Keratinocyte (primary cell): Measurements from ENCODE around the gene MPPED1. TPM values are rescaled to one million over a fixed set of nuclear protein-coding genes. Genes with fewer than 3 reads are reported as not detected.

Source experiments
- DNase-seq: peaks from one replicate; pipeline ENCODE4 v3.0.0-alpha.2; 2011; ENCODE audit warnings: low read depth, missing footprints, low spot score
- FAIRE-seq: peaks from 2 replicates; lab custom pipeline; 2011; peaks lifted over from hg19 to GRCh38; lab: Jason Lieb, UNC
- H2AFZ ChIP-seq: 2 replicates; pipeline ENCODE4 v1.6.0; 2012; ENCODE audit warnings: low read length, control low read depth, inconsistent platforms; ENCODE audit not compliant: control insufficient read depth
- H3K27ac ChIP-seq: 2 replicates; pipeline ENCODE4 v1.5.1; 2011; ENCODE audit warnings: low read length; ENCODE audit not compliant: control insufficient read depth, insufficient read depth
- H3K27me3 ChIP-seq: 3 replicates; pipeline ENCODE4 v1.6.0; 2011; ENCODE audit warnings: low read length; ENCODE audit not compliant: control insufficient read depth, insufficient read depth; ENCODE audit errors: extremely low read depth
- H3K36me3 ChIP-seq, 2 experiments: 2 replicates in 1 of 2; 3 replicates in 1 of 2; pipeline ENCODE4 v1.5.1; 2011; ENCODE audit warnings: low read length in 2 of 2, mild to moderate bottlenecking in 1 of 2; ENCODE audit not compliant: control insufficient read depth in 2 of 2, insufficient read depth in 2 of 2; ENCODE audit errors: extremely low read depth in 1 of 2
- H3K4me1 ChIP-seq: 3 replicates; pipeline ENCODE4 v1.5.1; 2011; ENCODE audit warnings: low read length; ENCODE audit not compliant: control insufficient read depth, insufficient read depth; ENCODE audit errors: extremely low read depth
- H3K4me2 ChIP-seq: 3 replicates; pipeline ENCODE4 v1.6.0; 2011; ENCODE audit warnings: low read depth, low read length; ENCODE audit not compliant: control insufficient read depth, insufficient read depth; ENCODE audit errors: extremely low read depth
- H3K4me3 ChIP-seq, 3 experiments: fragments of 200-600 bp in 1 of 3; sonication (generic) in 1 of 3; 2 replicates in 2 of 3; 3 replicates in 1 of 3; pipeline ENCODE4 v1.5.1; 2011 to 2016; ENCODE audit warnings: low read length in 3 of 3, mild to moderate bottlenecking in 3 of 3, control low read depth in 2 of 3, inconsistent platforms in 1 of 3, low read depth in 1 of 3, mixed read lengths in 1 of 3, mixed run types in 1 of 3, moderate library complexity in 1 of 3; ENCODE audit not compliant: control insufficient read depth in 2 of 3, insufficient read depth in 2 of 3; ENCODE audit errors: extremely low read depth in 1 of 3
- H3K79me2 ChIP-seq: 2 replicates; pipeline ENCODE4 v1.6.0; 2012; ENCODE audit warnings: low read length; ENCODE audit not compliant: control insufficient read depth, insufficient read depth
- H3K9ac ChIP-seq: 3 replicates; pipeline ENCODE4 v1.6.0; 2011; ENCODE audit warnings: low read length; ENCODE audit not compliant: control insufficient read depth, insufficient read depth; ENCODE audit errors: extremely low read depth
- H3K9me1 ChIP-seq: 3 replicates; pipeline ENCODE4 v1.6.0; 2011; ENCODE audit warnings: low read length; ENCODE audit not compliant: control insufficient read depth, insufficient read depth; ENCODE audit errors: extremely low read depth
- H3K9me3 ChIP-seq: 2 replicates; pipeline ENCODE4 v1.5.1; 2012; ENCODE audit warnings: low read depth, low read length; ENCODE audit not compliant: control insufficient read depth
- H4K20me1 ChIP-seq: 3 replicates; pipeline ENCODE4 v1.6.0; 2011; ENCODE audit warnings: low read length; ENCODE audit not compliant: control insufficient read depth, insufficient read depth; ENCODE audit errors: extremely low read depth
- CTCF ChIP-seq, 3 experiments: IDR thresholded peaks in 1 of 3; conservative IDR thresholded peaks in 1 of 3; optimal IDR thresholded peaks in 1 of 3; 2 replicates in 2 of 3; 3 replicates in 1 of 3; pipeline versions ENCODE3 to v1.5.1; 2011; ENCODE audit warnings: low read length in 3 of 3, mild to moderate bottlenecking in 3 of 3, moderate library complexity in 2 of 3, control low read depth in 1 of 3, inconsistent platforms in 1 of 3; ENCODE audit not compliant: insufficient read depth in 2 of 3; ENCODE audit errors: extremely low read depth in 1 of 3
- EZH2 ChIP-seq: IDR thresholded peaks from one replicate; pipeline ENCODE4 v1.6.1; 2012; ENCODE audit warnings: inconsistent platforms, mild to moderate bottlenecking, low read length, moderate library complexity
- dilution Hi-C: fragments of 300-500 bp; cut with MboI; formaldehyde crosslinking; loops from one replicate; pipeline ENCODE4 v1.7.0; 2020; ENCODE audit warnings: low sequenced_read_pairs; ENCODE audit not compliant: extremely low pct_ligation_motif_present
- polyA plus RNA-seq, 5 experiments: library from polyadenylated mRNA; depleted of rRNA in 3 of 5; stranded (reverse) in 3 of 5; stranded (forward) in 1 of 5; unstranded in 1 of 5; fragments of >200 nt; gene quantifications; 1 replicate in 1 of 5; 2 replicates in 3 of 5; 3 replicates in 1 of 5; pipeline versions ENCODE4 v1.2.1 to v1.2.3, GENCODE V29; 2011 to 2012; ENCODE audit warnings: missing spikeins in 2 of 5, low read depth in 1 of 5, low replicate concordance in 1 of 5

Gene MPPED1
- polyA plus RNA-seq, 1 donor (not counting 4 experiments of a cell fraction or from before 2014, with no cell fraction given), result not detected

- no peak overlapping the region for H3K4me3 ChIP-seq
- no peaks in the 10 kb centered on the region for H3K36me3 ChIP-seq
- no peaks in the 10 kb centered on the region for H3K9me1 ChIP-seq
- dilution Hi-C loops, result no loop called here
- H4K20me1 ChIP-seq, result no peaks in the 10 kb centered on the region
- no peak for TF ChIP-seq EZH2
- TF ChIP-seq CTCF (optimal IDR thresholded peaks at IDR 0.05 in 1 of 3, IDR thresholded peaks at IDR 0.05 in 1 of 3, conservative IDR thresholded peaks at IDR 0.05 in 1 of 3; ENCODE audit: extremely low read depth in 1 of 3, insufficient read depth in 2 of 3, low read length in 3 of 3), result no peak
- no peaks in the 10 kb centered on the region for H3K9me3 ChIP-seq
- no peaks in the 10 kb centered on the region for H3K27me3 ChIP-seq
- FAIRE-seq (no peak), DNase-seq (no peak)
- no peaks in the 10 kb centered on the region for H3K79me2 ChIP-seq
- no peak overlapping the region for H3K27ac ChIP-seq
- no peak overlapping the region for H3K4me2 ChIP-seq
- H3K9ac ChIP-seq, result no peak overlapping the region
- H3K4me1 ChIP-seq, result no peaks in the 10 kb centered on the region
- H2AFZ ChIP-seq, result no peak overlapping the region
These were observed 47.7 kb upstream of the MPPED1 start for GRCh38 chr22:43364169-43364435.

GRCh38 chr22:43365715-43366440 lies 45.9 kb upstream of the MPPED1 start:
- FAIRE-seq (no peak), DNase-seq (no peak)
- Histone ChIP-seq H4K20me1 (no peaks in the 10 kb centered on the region), H3K9me3 (no peaks in the 10 kb centered on the region), H2AFZ (no peak overlapping the region), H3K27ac (no peak overlapping the region), H3K9me1 (no peaks in the 10 kb centered on the region), H3K9ac (no peak overlapping the region), H3K36me3 (no peaks in the 10 kb centered on the region), H3K4me3 (no peak overlapping the region), H3K27me3 (no peaks in the 10 kb centered on the region), H3K4me1 (no peaks in the 10 kb centered on the region), H3K4me2 (no peak overlapping the region), H3K79me2 (no peaks in the 10 kb centered on the region)
- dilution Hi-C loops, result no loop called here
- no peak for TF ChIP-seq EZH2
- no peak for TF ChIP-seq CTCF (optimal IDR thresholded peaks at IDR 0.05 in 1 of 3, IDR thresholded peaks at IDR 0.05 in 1 of 3, conservative IDR thresholded peaks at IDR 0.05 in 1 of 3; ENCODE audit: extremely low read depth in 1 of 3, insufficient read depth in 2 of 3, low read length in 3 of 3)
